ENCODE measurements around the gene ZNF140. TPM values are rescaled to one million over a fixed set of nuclear protein-coding genes. Genes with fewer than 3 reads are reported as not detected.

ZNF140 gene
- total and polyA plus RNA-seq, 2 of the 13 experiments (the other 11 are each of a cell fraction or from before 2014, with no cell fraction given), result 8.7 to 13.5 TPM

GRCh38 chr12:133037207-133038005 lies 43.3 kb upstream of the ZNF140 start, which contains the start of gene ZNF84 (continued):
- TF ChIP-seq ZNF512B (CRISPR knock-in tag; IDR thresholded peaks at IDR 0.05; ENCODE audit: borderline replicate concordance) (no peak), ZZZ3 (CRISPR knock-in tag; IDR thresholded peaks at IDR 0.05; ENCODE audit: borderline replicate concordance) (peak; percentile 90), ZNF354B (CRISPR knock-in tag; IDR thresholded peaks at IDR 0.05) (no peak), ZBTB43 (CRISPR knock-in tag; conservative IDR thresholded peaks at IDR 0.05) (peak; percentile 97), ZBTB40 (IDR thresholded peaks at IDR 0.05) (no peak), ZBTB40 (CRISPR knock-in tag; IDR thresholded peaks at IDR 0.05) (peak; percentile 70; the same call in 1 of the 2 replicates), ZNF800 (CRISPR knock-in tag; IDR thresholded peaks at IDR 0.05) (peak; percentile 37; the same call in 1 of the 2 replicates), ZNF580 (CRISPR knock-in tag; IDR thresholded peaks at IDR 0.05; ENCODE audit: borderline replicate concordance, low read depth) (peak; percentile 88; the same call in 1 of the 2 replicates), ZNF547 (CRISPR knock-in tag; IDR thresholded peaks at IDR 0.05) (peak; percentile 81), SAFB2 (CRISPR knock-in tag; IDR thresholded peaks at IDR 0.05; ENCODE audit: borderline replicate concordance, low read depth) (0 out of 2 replicates have a peak, but pooled peaks have one; percentile 43), CEBPB (IDR thresholded peaks at IDR 0.05; ENCODE audit: borderline replicate concordance, low read depth, low read length) (no peak)

Measured in HepG2 (cell line).